ES-I3 (cell line): Measurements from ENCODE around the gene RYR2.

ENCODE experiments used
- H3K36me3 ChIP-seq: 2 replicates; pipeline ENCODE4 v1.6.1; 2013; ENCODE audit warnings: mild to moderate bottlenecking, low read length, control low read depth, moderate library complexity; ENCODE audit not compliant: insufficient read depth
- H3K4me1 ChIP-seq: 2 replicates; pipeline ENCODE4 v1.6.1; 2013; ENCODE audit warnings: mild to moderate bottlenecking, control low read depth, low read length; ENCODE audit not compliant: insufficient read depth
- H3K9ac ChIP-seq: 2 replicates; pipeline ENCODE4 v1.6.1; 2013; ENCODE audit warnings: low read depth, mild to moderate bottlenecking, low read length, moderate library complexity
- H3K9me3 ChIP-seq: 2 replicates; pipeline ENCODE4 v1.6.1; 2013; ENCODE audit warnings: mild to moderate bottlenecking, low read length, moderate library complexity; ENCODE audit not compliant: control insufficient read depth, insufficient read depth

Gene RYR2

GRCh38 chr1:237279629-237280028, 237.6 kb downstream of the RYR2 start:
- Histone ChIP-seq H3K4me1 (peaks cover 11% of the 10 kb centered on the region; the same call in 1 of the 2 replicates), H3K9me3 (no peaks in the 10 kb centered on the region), H3K36me3 (no peaks in the 10 kb centered on the region), H3K9ac (no peak overlapping the region)

DNA sequence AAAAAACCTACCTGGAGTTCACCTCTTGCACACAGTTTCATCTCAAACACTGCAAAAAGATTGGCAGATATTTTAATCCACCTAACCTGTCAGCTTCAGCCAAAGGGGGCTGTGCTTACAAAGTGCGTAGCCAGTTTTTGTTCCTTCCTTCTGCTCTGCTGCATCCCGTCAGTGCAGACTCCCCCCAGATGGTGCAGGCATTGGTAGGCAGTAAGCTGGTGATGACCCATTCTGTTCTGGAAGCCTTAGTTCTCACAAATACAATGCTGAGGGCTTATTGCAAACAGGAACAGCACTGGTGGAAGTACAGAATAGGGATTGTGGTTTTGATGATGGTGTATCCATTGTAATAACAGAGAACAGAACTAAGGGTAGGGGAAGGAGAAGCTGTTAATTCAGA, 239.5 kb downstream of the RYR2 start:
- no peaks in the 10 kb centered on the region for H3K9me3 ChIP-seq
- H3K9ac ChIP-seq: no peak overlapping the region
- peaks cover 11% of the 10 kb centered on the region; the same call in 1 of the 2 replicates for H3K4me1 ChIP-seq
- no peaks in the 10 kb centered on the region for H3K36me3 ChIP-seq

- Histone ChIP-seq H3K36me3 (no peaks in the 10 kb centered on the region), H3K9ac (no peak overlapping the region), H3K4me1 (peaks cover 11% of the 10 kb centered on the region; the same call in 1 of the 2 replicates), H3K9me3 (no peaks in the 10 kb centered on the region)
These were observed 240.3 kb downstream of the RYR2 start for GRCh38 chr1:237282208-237282783.

DNA sequence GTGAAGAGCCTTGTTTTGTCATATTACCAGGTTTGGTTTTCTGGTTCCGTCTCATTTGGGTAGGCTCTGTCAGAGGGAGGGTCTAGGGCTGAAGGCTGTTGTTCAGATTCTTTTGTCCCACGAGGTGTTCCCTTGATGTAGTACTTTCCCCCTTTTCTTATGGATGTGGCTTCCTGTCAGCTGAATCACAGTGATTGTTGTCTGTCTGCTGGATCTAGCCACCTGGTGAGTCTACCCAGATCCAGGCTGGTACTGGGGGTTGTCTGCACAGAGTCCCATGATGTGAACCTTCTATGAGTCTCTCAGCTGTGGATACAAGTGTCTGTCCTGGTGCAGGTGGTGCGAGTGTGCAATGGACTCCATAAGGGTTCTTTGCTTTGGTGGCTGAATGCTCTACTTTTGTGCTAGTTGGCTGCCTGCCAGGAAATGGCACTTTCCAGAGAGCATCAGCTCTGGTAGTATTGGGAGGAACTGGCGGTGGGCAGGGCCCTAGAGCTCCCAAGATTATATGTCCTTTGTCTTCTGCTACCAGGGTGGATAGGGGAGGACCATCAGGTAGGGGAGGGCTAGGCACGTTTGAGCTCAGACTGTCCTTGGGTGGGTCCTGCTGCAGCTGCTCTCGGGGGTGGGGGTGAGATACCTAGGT, 246.0 kb downstream of the RYR2 start:
- H3K36me3 ChIP-seq: no peaks in the 10 kb centered on the region
- peaks cover 6% of the 10 kb centered on the region; the same call in 1 of the 2 replicates for H3K4me1 ChIP-seq
- no peak overlapping the region for H3K9ac ChIP-seq
- H3K9me3 ChIP-seq: no peaks in the 10 kb centered on the region; the same call in 1 of the 2 replicates

DNA sequence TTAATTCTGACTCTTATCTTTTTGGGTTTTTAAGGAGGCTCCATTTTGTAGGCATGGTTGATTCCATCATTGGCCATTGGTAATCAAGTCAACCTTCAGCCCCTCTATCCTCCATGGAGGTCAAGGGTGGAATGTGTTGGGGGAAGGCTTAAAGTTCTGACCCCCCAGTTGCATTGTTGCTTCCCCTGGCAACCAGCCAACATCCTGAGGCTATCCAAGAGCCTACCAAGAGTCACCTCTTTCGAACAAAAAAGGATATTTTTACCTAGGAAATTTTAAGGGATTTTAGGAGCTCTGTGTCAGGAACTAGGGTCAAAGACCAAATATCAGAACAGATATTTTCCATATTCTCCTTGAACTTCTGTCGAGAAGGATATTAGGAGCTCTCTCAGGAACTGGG, 251.8 kb downstream of the RYR2 start:
- H3K4me1 ChIP-seq: no peaks in the 10 kb centered on the region
- no peaks in the 10 kb centered on the region for H3K36me3 ChIP-seq
- no peak overlapping the region for H3K9ac ChIP-seq
- H3K9me3 ChIP-seq: no peaks in the 10 kb centered on the region; the same call in 1 of the 2 replicates

GRCh38 chr1:237296861-237297260, 254.9 kb downstream of the RYR2 start:
- Histone ChIP-seq H3K9ac (no peak overlapping the region), H3K36me3 (no peaks in the 10 kb centered on the region), H3K4me1 (no peaks in the 10 kb centered on the region), H3K9me3 (no peaks in the 10 kb centered on the region)

DNA sequence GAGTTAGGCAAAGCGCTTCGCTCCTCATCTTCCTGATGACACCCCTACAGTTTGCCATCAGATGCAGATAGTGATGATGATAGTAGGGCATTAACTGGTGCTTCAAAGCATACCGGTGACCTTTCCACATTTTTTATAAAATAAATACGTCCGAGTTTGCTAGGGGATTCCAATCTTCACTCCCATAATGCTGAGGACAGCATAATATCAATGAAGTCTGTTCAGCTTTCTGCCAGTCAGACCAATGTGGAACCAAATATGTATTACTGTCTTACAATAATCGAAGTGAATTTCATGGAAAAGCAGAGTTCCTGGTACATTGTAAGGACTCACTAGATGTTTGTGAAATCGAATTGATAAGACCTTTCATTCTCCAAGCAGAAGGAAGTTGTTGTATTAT, 258.7 kb downstream of the RYR2 start:
- Histone ChIP-seq H3K9ac (no peak overlapping the region), H3K36me3 (no peaks in the 10 kb centered on the region), H3K9me3 (no peaks in the 10 kb centered on the region), H3K4me1 (no peaks in the 10 kb centered on the region)

DNA sequence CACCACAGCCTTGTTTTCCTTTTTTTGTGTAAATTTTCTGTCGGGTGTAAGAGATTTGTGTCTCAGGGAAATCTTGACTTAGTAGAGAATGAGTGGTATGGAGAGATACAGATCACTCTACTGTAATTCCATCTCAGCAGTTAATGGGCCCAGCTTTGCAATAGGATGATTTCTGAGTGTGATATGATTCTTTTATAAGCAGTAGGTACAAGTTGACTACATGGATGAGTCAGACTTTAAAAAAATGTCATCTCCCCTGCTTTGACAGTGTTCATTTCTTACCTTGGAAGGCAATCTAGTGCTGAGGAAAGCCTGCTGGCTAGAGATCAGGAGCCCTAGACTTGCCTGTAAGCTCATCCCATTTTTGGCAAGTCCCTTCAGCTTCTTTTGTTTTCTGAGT, 261.9 kb downstream of the RYR2 start:
- H3K36me3 ChIP-seq: no peaks in the 10 kb centered on the region
- no peaks in the 10 kb centered on the region for H3K9me3 ChIP-seq
- no peaks in the 10 kb centered on the region for H3K4me1 ChIP-seq
- no peak overlapping the region for H3K9ac ChIP-seq

DNA sequence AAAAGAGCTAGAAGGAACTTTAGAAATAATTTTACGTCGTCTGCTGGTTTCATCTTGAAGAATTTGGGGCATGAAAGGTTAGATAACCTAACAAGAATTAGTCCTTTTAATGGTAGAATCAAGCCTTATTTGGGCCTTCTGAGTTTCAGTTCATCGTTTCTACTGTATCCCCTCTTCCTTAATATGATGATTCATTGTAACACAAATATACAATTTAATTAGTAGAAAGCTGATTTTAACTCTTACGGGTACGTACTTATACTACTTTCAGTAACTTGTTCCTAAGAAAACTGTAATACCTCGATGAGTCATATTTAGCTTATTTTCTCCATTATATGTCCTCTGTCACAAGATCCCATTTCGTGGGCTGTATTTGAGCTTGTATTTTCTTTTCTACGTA, 264.7 kb downstream of the RYR2 start:
- Histone ChIP-seq H3K9me3 (no peaks in the 10 kb centered on the region), H3K9ac (no peak overlapping the region), H3K36me3 (no peaks in the 10 kb centered on the region), H3K4me1 (no peaks in the 10 kb centered on the region; the same call in 1 of the 2 replicates)

DNA sequence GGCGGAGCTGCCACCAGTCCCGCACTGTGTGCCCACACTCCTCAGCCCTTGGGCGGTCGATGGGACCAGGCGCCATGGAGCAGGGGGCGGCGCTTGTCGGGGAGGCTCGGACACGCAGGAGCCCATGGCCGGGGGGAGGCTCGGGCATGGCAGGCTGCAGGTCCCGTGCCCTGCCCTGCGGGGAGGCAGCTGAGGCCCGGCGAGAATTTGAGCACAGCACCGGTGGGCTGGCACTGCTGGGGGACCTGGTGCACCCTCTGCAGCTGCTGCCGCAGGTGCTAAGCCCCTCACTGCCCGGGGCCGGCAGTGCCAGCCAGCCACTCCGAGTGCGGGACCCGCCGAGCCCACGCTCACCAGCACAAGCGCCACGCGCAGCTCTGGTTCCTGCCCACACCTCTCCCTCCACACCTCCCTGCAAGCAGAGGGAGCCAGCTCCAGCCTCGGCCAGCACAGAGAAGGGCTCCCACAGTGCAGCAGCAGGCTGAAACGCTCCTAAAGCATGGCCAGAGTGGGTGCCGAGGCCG, 267.7 kb downstream of the RYR2 start:
- Histone ChIP-seq H3K9ac (no peak overlapping the region), H3K9me3 (peaks cover 4% of the 10 kb centered on the region; the same call in 1 of the 2 replicates), H3K36me3 (no peaks in the 10 kb centered on the region), H3K4me1 (no peaks in the 10 kb centered on the region; the same call in 1 of the 2 replicates)

GRCh38 chr1:237316352-237316751, 274.4 kb downstream of the RYR2 start:
- H3K9ac ChIP-seq: no peak overlapping the region
- H3K36me3 ChIP-seq: no peaks in the 10 kb centered on the region
- peaks cover 7% of the 10 kb centered on the region; the same call in 1 of the 2 replicates for H3K4me1 ChIP-seq
- H3K9me3 ChIP-seq: peaks cover 4% of the 10 kb centered on the region; the same call in 1 of the 2 replicates

DNA sequence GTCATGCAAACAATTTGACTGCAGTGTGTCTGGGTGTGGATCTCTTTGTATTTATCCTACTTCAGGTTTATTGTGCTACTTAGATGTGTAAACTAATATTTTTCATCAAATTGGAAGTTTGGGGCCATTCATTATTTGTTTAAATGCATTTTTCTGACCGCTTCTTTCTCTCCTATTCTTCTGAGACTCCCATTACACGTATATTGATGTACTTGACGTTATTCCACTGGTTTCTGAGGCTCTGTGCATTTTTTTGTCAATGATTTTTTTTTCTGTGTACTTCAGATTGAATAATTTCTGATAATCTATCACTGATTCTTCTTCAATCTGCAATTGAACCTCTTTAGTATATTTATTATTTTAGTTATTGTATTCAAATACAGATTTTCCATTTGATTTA, 276.8 kb downstream of the RYR2 start:
- Histone ChIP-seq H3K9me3 (no peaks in the 10 kb centered on the region), H3K36me3 (no peaks in the 10 kb centered on the region), H3K4me1 (peaks cover 7% of the 10 kb centered on the region; the same call in 1 of the 2 replicates), H3K9ac (no peak overlapping the region)

- H3K9me3 ChIP-seq: peaks cover 5% of the 10 kb centered on the region; the same call in 1 of the 2 replicates
- no peaks in the 10 kb centered on the region for H3K36me3 ChIP-seq
- H3K9ac ChIP-seq: no peak overlapping the region
- H3K4me1 ChIP-seq: peaks cover 7% of the 10 kb centered on the region; the same call in 1 of the 2 replicates
These were observed 278.9 kb downstream of the RYR2 start for GRCh38 chr1:237320890-237321289.

- Histone ChIP-seq H3K9ac (no peak overlapping the region), H3K9me3 (peaks cover 9% of the 10 kb centered on the region; the same call in 1 of the 2 replicates), H3K4me1 (no peaks in the 10 kb centered on the region), H3K36me3 (no peaks in the 10 kb centered on the region)
These were observed 282.2 kb downstream of the RYR2 start for GRCh38 chr1:237324226-237324625.

DNA sequence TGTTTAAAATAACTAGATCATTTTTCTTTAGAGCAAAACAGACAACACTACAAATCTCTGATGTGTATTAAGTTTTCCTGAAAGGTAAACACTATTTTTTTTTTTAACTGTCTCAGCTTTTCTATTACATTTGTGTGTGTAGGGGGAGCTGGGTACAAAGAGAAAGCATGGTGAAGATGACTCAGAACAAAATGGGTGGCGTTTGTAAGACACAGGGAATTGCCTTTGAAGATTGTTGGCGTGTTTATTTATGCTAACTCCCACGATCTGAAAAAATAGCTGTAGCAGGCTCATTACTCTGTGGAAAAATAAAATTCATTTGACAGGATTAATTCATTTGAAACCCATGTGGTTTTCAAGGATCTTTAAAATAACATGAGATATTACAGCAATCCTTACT, 285.1 kb downstream of the RYR2 start:
- peaks cover 9% of the 10 kb centered on the region; the same call in 1 of the 2 replicates for H3K9me3 ChIP-seq
- H3K36me3 ChIP-seq: no peaks in the 10 kb centered on the region
- no peak overlapping the region for H3K9ac ChIP-seq
- no peaks in the 10 kb centered on the region for H3K4me1 ChIP-seq
